Left forelimb (tissue), 1 donor: Measurements from ENCODE around the gene LBP.

ENCODE experiments used
- DNase-seq: peaks from one replicate; pipeline ENCODE4 v3.0.0-alpha.2; 2018; ENCODE audit warnings: low spot score

LBP gene

DNA sequence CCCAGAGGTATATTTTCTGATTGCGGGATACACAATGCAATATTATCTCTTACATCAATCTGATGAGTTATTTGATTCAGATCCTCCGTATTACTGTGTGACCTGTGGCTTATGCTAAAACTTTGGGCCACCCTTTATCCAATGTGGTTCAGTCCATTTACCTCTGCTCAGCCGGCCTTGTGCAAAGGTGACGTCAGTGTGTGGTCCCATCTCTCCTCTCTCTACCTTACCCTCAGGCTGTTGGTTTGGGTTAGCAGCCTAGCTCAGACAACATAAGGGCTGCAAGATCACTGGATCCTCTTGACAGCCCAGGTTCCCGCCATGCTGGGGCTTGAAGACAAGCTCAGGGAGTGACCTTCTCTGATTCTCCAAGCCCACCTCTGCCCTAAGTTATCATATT is 55.8 kb downstream of the LBP start:
- DNase-seq = no peak

GRCh38 chr20:38402816-38403215 is 56.5 kb downstream of the LBP start:
- no peak for DNase-seq

GRCh38 chr20:38404016-38404415 is 57.7 kb downstream of the LBP start:
- DNase-seq = no peak

DNA sequence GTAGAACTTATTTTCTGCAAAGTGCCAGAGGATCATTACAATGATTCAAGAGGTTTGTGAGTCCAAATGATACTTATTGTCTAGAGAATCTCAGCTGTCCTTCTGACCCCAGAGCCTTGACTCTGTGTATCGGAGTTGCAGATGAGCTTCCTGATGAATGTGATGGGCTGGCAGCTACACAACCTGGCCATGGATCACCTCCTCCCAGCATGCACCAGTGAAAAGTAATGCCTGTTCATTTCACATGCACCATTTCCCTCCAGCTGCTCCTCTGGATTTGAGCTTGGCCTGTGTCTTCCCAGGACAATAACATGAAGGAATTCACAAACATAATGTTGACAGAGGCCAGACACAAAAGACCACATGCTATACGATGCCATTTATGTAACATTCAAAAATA is 58.9 kb downstream of the LBP start:
- no peak for DNase-seq

DNA sequence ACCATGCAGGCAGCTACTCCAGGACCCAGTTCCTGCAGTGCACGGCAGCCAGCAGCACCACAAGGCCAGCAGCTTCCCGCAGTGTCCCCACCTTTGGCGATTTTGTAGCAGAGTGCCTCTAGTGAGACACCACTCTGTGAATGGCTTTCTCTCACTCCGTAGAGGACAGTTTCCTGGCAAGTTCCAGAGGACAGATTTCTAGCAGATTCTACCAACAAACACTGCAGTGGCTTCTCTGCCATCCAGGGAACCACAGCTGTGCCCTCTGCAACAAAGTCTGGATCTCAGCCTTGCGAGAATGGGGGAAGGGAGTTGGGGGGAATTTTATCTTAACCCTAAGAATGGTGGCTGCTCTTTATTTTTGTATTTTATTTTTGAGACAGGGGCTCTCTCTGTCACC is 60.2 kb downstream of the LBP start:
- peak; percentile 28 for DNase-seq

- DNase-seq = peak; percentile 30
These were observed 61.0 kb downstream of the LBP start for GRCh38 chr20:38407321-38407720.

DNA sequence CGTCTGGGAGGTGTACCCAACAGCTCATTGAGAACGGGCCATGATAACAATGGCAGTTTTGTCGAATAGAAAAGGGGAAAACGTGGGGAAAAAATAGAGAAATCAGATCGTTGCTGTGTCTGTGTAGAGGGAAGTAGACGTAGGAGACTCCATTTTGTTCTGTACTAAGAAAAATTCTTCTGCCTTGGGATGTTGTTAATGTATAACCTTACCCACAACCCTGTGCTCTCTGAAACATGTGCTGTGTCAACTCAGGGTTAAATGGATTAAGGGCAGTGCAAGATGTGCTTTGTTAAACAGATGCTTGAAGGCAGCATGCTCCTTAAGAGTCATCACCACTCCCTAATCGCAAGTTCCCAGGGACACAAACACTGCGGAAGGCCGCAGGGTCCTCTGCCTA is 61.5 kb downstream of the LBP start:
- DNase-seq = peak; percentile 26

- peak; percentile 26 for DNase-seq
These were observed 66.7 kb downstream of the LBP start for GRCh38 chr20:38412877-38413577.

- DNase-seq = peak; percentile 2
These were observed 68.6 kb downstream of the LBP start for GRCh38 chr20:38414769-38415450.

DNA sequence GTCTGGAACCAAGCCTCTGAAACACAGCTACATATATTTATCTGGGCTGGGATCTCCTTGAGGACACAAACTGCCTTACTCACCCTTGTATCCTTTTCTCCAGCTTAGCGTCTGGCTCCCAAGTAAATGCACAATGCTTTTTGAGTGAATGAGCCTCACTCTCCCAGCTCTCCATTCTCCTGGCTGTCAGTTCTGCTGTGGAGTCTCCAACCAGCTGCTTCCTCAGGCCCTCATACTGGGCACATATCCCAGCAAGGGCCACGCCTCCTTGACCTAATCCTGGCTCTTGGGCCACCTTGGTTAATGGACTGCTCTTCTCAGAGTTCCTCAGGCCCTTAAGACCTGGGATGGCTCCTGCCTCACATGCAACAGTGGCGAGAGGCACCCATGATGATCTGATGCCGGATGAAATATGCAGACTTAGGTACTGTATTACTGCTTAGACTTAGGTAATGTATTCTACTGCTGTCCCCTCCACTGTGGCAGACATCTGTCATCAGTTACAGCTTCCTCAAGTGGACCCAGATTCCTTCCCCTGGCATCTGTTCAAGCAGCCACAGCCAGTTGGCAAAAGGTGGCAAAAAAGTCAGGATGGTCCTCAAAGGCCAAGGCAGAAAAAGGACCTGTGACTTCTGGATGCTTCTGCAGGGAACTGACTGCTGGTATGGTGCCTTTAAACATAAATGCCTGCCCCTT is 72.4 kb downstream of the LBP start:
- DNase-seq = peak; percentile 50

- peak; percentile 26 for DNase-seq
These were observed 74.3 kb downstream of the LBP start for GRCh38 chr20:38420388-38421085.

GRCh38 chr20:38421915-38422314 is 75.6 kb downstream of the LBP start:
- DNase-seq = no peak

DNA sequence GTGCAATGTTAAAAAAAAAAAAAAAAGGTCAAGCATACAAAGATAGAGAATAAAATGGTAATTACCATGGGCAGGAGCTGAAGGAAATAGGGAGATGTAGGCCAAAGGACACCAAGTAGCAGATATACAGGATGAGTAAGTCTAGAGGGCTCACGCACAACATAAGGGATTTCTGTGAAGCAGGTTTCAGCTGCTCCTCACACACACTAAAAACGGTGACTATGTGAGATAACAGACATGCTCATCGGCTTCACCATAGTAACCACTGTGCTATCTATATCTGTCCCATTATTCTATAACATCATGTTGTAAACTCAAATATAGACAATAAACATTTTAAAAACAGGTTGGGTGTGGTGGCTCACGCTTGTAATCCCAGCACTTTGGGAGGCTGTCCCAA is 77.3 kb downstream of the LBP start:
- DNase-seq = no peak

GRCh38 chr20:38424401-38424800 is 78.1 kb downstream of the LBP start:
- DNase-seq = no peak

DNA sequence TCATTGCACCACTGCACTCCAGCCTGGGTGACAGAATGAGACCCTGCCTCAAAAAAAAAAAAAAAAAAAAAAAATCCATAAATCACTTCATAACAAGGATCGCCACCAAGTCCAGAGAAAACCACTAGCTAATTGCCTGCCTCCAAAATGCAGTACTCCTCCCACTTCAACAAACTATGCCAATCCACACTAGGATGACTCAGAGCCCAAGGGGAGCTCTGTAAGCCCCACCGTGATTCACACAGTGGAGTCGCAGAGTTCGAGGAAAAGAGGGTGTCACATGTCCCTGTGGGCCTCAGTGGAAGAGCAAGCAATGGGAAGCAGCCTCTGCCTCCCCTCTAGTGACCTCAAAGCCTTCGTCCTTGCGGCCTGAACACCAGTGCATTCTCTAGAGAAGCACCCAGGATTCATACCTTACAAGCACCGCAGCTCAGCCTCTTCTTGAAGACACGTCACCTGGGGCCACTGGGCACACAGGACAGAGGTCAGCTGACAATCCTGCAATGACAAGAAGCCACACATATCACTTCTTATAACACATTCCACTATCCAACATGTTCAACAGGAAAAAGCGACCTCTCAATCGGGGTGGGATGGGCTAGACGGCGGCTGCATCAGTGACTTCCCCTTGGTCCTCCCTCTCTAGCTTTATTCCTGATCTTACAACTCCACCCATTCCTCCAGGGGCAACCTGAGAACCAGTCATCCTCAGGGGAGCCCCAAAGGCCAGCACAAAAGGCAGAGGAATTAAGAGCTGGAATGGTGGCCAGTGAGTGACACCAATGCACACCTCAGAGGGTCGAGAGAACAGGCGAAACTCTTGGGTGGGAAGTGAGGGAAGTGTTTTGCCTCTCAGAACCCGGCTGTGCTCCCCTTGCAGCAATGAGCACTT is 80.0 kb downstream of the LBP start:
- DNase-seq = no peak
